Lower leg skin (tissue), 3 donors: ENCODE measurements around the gene SMAP1.

Experiments
- POLR2A ChIP-seq, 2 donors: fragments of 450-650 bp; IDR thresholded peaks; one replicate each; pipeline ENCODE4 v1.6.1; 2016 to 2017; ENCODE audit warnings: antibody characterized with exemption in 2 of 2, mild to moderate bottlenecking in 1 of 2, moderate library complexity in 1 of 2
- TF ChIP-seq, protein P1 (sequence below), 3 donors: fragments of 450-650 bp; IDR thresholded peaks; one replicate each; pipeline ENCODE4 v1.5.1; 2016; ENCODE audit warnings: antibody characterized with exemption in 3 of 3, mild to moderate bottlenecking in 3 of 3, moderate library complexity in 2 of 3

DNA sequence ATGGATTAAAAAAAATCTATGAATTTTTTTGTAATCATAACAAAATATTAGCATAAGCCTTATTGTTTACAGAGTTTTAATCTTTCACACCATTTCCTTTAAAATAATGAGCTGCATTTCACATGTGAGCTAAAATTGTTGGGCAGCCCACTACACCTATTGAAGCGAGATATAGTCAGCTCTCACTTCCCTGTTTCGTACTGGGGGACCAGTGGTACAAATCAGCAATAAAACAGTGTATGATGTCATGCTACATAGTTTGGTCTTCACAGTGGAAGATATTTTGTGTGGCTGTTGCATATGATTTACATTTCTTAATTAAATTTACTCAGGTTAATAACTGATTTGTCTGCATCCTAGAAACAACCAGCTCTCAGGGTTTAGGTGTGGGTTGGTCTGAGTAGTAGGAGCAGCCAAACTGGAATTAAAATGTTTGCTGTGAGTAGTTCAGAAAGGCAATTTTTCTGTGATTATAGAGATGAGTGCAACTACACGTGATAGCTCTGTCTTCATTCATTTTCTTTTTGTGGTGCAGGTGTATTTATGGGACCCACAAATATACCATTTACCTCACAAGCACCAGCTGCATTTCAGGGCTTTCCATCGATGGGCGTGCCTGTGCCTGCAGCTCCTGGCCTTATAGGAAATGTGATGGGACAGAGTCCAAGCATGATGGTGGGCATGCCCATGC, 189.8 kb downstream of the SMAP1 start:
- TF ChIP-seq, protein P1, sequence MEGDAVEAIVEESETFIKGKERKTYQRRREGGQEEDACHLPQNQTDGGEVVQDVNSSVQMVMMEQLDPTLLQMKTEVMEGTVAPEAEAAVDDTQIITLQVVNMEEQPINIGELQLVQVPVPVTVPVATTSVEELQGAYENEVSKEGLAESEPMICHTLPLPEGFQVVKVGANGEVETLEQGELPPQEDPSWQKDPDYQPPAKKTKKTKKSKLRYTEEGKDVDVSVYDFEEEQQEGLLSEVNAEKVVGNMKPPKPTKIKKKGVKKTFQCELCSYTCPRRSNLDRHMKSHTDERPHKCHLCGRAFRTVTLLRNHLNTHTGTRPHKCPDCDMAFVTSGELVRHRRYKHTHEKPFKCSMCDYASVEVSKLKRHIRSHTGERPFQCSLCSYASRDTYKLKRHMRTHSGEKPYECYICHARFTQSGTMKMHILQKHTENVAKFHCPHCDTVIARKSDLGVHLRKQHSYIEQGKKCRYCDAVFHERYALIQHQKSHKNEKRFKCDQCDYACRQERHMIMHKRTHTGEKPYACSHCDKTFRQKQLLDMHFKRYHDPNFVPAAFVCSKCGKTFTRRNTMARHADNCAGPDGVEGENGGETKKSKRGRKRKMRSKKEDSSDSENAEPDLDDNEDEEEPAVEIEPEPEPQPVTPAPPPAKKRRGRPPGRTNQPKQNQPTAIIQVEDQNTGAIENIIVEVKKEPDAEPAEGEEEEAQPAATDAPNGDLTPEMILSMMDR (IDR thresholded peaks at IDR 0.05), result no peak
- no peak for TF ChIP-seq POLR2A (IDR thresholded peaks at IDR 0.05)
